ENCODE measurements around the gene GIT2. TPM values are rescaled to one million over a fixed set of nuclear protein-coding genes. Genes with fewer than 3 reads are reported as not detected.
A peak's percentile ranks its signal among the peaks of the same experiment; 100 is the strongest.

GIT2 gene
- total RNA-seq, 1 experiment from 2014 or later: 20.5 TPM

DNA sequence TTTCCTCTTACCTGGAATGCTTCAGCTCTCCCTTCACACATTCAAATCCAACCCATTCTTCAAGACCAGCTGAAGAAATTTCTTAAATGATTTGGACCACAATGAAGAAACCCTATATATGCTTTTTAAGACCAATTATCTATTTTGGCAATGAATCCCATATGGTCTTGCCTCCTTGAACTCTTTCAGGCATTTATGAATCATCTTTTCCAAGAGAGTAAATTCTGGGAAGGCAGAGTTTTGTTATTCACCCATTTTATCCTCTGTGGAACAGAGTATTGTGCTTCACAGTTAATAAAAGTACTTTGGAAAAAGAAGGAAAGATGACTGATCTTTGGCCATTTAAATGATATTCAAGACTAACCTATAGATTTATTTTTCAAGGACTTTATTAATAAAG lies 14.0 kb downstream of the GIT2 start:
- DNase-seq (ENCODE audit: low read depth): no peak

DNA sequence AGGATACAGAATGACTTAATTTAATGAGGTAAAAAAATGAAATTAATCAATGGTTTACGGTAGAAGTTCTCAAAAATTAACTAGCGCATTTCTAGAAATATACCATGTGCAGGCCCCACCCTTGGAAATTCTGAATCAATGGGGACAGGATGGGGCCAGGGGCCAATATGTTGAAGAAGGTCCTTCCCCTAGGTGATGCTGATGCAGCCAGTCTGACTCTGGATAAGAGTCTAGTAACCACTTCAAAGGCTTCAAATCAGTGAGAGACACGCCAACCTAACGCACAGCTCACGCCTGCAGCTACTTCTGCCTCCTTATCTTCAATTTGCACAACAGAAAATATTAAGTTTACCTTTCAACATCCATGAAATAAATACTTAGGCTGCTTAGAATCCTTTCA lies 14.9 kb downstream of the GIT2 start:
- DNase-seq (ENCODE audit: low read depth): no peak

DNA sequence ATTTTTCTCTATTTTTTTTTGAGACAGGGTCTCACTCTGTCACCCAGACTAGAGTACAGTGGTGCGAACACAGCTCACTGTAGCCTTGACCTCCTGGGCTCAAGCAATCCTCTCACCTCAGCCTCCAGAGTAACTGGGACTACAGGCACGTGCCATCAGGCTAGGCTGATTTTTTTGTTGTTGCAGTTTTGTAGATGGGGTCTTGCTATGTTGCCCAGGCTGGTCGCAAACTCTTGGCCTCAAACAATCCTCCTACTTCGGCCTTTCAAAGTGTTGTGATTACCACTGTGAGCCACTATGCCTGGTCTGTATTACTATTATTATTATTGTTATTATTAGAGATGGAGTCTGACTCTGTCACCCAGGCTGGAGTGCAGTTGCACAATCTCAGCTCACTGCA lies 23.3 kb downstream of the GIT2 start:
- DNase-seq (ENCODE audit: low read depth): no peak

DNA sequence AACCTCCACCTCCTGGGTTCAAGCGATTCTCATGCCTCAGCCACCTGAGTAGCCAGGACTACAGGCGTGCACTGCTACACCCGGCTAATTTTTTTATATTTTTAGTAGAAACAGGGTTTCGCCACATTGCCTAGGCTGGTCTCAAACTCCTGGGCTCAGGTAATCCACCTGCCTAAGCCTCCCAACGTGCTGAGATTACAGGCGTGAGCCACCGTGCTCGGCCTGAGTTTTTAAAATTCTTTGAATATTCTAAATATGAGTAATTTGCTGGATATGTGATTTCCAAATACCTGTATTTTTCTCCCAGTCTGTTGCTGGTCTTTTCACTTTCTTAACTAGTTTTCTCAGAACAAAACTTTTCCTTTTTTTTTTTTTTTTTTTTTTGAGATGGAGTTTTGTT lies 27.4 kb downstream of the GIT2 start:
- DNase-seq (ENCODE audit: low read depth): no peak

DNA sequence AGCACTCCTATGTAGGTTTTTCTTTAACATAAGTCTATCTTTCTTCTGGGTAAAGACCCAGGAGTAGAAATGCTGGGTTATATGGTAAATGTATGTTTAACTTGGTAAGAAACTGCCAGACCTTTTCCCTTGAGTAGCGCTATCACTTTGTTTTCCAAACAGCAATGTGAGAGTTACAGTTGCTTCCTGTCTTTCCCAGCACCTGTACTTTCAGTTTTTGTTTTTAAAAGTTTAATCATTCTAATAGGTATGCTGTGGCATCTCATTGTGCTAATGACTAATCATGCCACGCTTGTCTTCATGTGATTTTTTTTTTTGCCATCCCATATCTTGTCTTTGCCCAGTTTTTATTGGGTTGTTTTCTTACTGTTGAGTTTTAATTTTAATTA lies 28.1 kb downstream of the GIT2 start:
- DNase-seq (ENCODE audit: low read depth): no peak

DNA sequence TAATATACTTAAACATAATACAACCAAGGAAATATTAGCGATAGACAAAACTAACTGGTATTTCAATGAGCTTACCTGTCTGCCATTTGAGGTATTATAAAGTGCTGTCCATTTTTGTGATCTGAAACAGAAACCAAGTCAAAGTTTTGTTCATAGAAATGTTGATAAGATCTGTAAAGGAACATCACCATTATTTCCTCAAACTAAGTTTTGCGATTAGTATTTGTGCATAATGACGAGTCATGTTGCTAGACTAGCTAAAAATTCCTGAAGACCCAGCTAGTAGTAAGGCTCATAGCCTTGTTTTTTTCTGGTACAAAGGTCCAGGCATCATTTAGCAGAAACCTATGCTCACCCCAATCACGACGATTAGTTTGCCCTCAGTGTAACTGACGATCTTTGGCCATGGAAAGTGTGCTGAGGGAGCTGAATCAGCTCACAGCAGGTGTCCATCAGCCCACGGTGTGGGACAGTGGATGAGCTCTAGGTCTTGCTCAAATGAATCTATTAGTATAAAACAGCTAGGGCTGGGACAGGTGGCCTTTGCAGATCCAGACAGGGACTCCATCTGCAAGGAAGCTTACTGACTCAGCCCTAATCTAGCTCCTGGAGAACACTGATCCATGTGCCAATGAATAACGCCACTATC lies 28.7 kb downstream of the GIT2 start:
- no peak for DNase-seq (ENCODE audit: low read depth)

DNA sequence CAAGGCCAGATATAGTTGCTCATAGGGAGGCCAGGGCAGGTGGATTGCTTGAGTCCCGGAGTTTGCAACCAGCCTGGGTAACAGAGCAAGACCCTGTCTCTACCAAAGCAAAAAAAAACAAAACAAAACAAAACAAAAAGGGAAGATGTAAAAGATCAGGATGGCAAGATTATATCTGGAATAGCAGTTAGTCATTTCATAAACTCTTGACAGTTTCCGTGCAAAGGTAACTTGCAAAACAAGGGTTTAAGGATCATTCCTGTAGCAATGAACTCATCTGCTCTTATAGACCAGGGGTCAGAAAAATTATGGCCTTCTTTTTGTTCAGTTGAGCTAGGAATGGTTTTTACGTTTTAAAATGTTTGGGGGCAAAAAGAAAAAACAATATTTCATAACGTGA lies 29.6 kb downstream of the GIT2 start:
- DNase-seq (ENCODE audit: low read depth): no peak

DNA sequence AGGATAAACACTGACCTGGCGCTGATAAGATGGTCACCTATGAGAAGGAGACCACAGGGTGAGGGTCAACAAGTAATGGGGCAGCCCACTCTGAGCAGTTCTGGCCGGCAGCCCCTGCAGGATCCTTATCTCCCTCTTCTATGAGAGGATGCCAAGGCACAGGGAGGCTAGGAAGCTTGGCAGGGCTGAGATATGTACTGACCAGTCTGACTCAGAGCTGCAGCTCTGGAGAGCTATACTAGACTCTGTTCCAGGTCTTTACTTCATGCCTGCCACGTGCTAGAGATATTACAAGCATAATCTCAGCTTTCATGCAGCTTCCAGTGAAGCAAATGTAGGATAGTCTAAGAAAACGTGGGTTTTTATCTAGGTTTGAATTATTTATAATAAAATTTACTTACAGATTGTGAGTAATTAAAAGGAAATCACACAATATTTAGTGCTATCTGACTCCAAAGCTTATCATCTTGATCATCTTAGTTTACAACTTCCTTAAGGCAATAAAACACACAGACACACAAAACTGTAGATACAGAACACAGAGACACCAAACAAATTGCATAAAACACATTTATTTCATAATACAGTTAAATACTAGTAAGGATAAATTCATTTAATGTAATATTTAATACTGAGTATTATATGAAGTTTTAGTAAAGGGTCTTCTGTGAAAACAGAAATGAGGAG lies 32.3 kb downstream of the GIT2 start:
- no peak for DNase-seq (ENCODE audit: low read depth)

DNA sequence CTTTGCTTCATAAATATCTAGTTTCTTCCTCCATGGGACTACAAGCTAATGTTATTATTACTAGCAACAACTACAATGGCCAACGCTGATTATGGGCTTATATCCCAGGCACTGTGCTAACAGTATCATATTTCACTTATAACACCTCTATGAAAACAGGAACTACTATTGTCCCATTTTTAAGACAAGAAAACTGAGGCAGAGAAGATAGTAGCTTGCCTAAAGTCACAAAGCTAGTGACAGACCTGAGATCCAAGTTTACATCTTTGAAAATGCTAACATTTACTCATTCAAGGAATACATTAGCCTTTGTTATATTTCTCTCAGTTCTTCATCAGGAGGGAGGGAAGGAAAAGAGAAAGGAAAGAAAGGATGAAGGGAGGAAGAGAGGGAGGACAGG lies 32.8 kb downstream of the GIT2 start:
- no peak for DNase-seq (ENCODE audit: low read depth)

DNA sequence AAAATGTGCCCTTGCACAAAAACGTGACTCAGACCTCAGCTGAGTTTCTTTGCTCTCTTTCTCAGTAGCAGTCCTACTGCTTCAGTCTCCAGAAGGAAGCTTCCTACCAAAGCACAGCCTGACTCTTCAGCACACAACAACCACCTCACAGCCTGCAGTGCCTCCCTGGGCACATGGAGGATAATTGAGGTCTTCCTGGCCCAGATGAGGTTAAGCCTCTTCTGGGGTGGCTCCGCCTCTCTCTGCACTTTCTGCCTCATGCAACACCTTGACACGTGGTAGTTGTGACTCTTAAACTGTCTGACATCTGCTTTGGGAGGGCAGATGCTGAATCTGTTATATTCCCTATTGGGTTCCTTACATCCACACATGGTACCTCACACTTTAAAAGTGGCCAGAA lies 33.8 kb downstream of the GIT2 start:
- DNase-seq (ENCODE audit: low read depth): no peak

DNA sequence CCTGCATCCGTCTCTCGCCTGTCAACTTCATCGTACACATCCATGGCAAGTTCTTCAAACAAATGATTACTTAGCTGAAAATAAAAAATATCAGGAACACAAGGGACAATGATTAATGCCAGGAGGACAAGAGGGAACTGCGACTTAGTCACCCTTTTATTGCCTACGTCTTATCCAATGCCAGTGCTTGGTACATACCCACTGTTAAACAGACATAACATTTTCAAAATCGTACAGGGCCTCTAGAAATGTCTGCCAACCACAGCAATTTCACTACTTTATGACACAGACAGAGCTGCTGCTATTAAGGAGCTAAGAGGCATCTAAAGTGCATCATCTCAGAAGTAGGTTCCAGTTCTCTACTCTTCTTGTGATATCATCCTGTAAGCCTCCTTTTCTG lies 34.6 kb downstream of the GIT2 start:
- DNase-seq (ENCODE audit: low read depth): peak; percentile 55

DNA sequence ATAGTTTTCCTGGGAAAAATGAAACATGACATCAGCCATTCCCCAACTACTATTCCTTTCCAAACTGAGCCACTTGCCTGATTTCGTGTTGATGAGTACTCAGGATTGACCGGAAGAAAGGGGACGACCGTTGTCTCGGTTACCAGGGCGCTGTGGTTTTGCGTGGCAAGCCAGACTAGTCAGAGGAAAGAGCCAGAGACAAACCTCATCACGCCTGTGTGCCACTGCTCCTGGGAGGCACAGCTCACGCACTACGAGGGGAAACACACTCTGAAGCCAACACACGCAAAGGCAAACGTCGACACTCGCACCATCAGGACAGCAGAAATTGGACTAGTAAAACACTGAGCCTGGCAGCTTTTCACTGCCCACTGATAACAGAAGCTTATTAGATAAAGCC lies 35.0 kb downstream of the GIT2 start:
- DNase-seq (ENCODE audit: low read depth): peak; percentile 73

DNA sequence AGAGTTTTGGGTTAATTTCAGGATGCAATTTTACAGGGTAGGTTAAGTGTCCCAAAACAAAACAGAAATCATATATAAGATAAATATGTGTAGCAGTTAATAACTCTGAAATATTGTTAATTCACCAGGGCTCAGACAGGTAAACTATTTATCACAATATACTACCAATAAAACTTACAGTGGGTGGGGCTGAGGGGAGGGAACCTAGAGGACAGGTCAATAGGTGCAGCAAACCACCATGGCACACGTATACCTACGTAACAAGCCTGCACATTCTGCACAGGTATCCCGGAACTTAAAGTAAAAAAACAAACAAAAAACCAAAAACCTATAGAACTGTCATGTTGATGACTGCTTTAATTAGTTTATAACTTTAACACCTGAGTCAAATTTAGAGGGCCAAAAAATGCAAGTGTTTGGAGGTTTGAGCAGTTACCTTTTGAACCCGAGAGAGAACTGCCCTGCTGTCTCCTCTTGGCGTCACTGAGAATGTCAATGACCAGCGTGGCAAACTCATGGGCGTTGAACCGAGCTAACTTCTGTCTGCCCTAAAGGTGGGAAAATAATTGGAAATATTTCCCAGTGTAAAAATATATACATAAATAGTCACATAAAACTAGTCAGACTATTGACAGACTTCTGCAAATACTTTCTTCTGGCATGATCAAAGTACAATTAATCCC lies 36.6 kb downstream of the GIT2 start:
- no peak for DNase-seq (ENCODE audit: low read depth)

DNA sequence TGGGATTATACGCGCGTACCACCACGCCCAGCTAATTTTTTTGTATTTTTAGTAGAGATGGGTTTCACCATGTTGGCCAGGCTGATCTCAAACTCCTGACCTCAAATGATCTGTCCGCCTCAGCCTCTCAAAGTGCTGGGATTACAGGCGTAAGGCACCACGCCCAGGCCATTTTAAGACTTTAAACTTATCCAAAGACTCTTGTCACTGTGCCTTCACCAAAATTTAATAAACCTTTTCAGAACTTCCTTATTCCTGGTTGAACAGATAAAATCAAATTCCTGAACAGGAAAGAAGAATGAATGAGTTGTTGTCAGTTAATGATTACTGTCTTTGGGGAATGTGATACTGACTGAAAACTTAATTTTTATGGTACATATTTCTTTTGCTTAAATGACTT lies 37.8 kb downstream of the GIT2 start:
- no peak for DNase-seq (ENCODE audit: low read depth)

DNA sequence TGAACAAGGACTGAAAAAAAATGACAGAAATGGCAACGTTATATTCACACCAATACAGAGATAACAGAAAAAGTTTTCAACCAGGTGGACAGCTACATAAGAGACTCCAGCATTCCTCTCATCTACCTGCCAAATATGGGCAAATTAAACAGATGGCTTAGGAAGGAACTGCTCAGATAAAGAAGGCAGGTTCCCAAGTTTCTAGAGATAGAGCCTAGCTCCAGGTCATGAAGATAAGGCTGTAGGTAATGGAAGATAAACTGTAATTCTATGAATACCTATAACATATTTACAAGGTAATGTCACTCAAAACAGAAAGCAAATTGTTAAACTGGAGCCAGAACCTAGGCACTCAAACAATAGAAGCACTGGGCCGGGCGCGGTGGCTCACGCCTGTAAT lies 42.5 kb downstream of the GIT2 start:
- DNase-seq (ENCODE audit: low read depth): no peak

DNA sequence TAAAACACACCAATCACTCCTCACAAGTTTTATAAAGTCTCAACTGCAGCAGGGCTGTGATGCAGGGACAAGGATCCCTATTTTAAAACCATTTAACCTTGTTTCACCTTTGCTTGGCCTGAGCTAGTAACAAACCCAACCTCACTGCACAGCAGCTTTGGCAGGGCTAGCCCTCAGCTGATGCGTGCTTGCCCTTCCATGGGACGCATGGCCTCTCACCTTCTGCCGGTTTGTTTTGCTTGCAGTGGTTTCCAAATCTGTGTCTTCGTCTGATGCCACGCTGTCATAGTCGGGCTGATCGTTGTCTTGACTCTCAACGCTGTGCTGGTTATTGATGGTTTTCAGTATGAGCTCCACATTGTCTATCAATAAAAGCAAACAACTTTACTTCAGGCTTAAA lies 43.3 kb downstream of the GIT2 start:
- no peak for DNase-seq (ENCODE audit: low read depth)

DNA sequence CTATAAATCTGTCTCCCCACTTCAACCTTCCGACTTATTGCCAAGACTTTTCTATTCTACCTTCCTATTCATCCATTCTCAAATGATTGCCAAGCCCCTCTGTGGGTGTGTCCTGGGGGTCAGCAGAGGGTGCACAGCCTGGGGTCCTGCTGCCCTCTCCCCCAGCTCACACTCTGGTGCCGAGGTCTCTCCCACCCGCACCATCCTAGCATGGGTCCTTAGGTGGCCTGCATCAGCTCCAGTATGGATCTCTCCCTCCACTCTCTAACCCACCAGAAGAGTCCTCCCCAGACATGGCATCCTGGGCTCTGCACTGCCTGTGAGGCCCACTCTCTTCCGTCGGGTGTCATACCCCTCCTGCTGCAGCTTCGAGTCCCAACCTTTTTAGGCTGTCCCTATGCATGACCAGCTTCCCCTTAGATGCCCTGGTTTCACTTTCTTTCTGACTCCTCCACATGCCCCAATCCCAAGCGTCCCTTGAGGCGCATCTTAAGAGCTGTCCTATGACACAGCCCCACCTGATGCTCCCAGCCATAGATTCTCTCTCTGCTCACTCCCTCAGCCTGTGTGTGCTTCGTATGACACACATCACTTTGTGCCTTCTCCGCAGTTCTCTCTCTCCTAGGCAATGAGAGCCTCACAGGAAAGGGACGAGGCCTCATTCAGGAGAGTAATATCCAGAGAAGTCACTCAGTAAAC lies 43.9 kb downstream of the GIT2 start:
- DNase-seq (ENCODE audit: low read depth): peak; percentile 18

DNA sequence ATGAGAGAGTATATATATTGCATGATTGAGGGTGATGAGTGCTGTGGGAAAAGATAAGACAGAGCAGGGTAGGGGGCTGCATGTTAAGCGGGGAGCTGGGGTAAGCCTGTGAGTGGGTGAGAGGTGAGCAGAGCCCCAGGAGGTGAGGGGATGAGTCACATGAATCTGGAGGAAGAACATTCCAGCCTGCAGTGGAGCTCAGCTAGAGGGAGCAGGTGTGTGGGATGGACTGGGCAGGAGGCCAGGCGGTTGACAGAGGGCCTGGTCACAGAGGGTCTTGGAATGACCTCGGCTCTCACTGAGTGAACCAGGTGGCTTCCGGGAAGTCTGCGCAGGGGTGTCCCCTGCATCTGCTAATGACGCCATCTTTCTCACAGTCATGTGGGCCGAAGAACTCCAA lies 44.4 kb downstream of the GIT2 start:
- peak; percentile 96 for DNase-seq (ENCODE audit: low read depth)

DNA sequence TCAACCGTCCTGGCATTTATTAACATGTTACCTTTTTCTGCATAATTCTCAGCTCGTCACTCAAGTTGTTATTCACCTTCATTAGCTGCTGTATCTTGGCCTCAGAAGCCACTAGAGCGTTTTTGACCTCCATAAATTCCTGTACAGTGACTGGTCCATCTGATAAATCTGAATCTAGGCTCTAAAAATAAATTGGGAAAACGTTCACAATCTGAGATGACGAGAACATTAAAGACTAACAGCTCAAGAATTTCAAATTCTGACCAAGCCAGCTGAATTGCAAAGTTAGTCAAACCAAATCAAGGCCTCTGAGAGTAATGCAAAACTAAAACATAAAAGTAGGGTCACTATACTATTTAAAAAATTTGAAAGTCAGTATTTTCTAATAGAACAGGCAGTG lies 45.0 kb downstream of the GIT2 start:
- peak; percentile 74 for DNase-seq (ENCODE audit: low read depth)

DNA sequence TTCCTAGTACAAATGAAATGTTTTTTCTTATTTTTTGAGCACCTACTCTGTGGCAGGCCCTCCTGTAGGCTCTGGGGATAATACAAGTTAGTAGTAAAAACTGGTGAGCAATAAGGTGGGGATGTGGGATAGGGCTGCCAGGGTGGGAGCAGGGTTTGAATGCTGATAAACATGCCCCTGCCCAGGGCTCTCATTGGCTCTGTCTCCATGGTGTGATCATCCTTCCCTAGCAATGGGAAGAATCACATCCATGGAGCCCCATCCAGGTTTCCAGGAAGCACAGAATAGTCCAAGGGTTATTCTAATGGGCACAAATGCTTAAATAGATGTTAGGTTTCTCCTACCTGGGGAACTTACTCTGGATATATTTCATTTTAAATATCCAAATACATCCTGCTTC lies 45.5 kb downstream of the GIT2 start:
- DNase-seq (ENCODE audit: low read depth): peak; percentile 25

DNA sequence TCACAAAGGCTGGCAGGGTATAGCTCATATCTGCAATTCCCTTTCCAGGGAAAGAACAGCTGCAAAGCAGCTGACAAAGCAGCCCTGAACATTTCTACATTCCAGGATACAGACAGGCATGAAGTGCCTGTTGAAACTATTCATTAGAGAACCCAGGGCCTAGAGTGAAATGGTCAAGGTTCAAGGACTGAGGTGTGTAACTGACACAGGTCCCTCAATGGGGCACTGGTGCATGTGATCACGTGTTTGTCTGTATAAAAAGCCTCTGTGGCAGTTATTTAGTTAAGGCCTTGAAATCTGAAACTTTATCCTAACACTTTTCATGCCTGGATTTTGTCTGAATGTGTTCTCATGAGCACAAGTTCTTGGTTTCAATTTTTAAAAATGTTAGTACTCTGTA lies 47.1 kb downstream of the GIT2 start:
- no peak for DNase-seq (ENCODE audit: low read depth)

DNA sequence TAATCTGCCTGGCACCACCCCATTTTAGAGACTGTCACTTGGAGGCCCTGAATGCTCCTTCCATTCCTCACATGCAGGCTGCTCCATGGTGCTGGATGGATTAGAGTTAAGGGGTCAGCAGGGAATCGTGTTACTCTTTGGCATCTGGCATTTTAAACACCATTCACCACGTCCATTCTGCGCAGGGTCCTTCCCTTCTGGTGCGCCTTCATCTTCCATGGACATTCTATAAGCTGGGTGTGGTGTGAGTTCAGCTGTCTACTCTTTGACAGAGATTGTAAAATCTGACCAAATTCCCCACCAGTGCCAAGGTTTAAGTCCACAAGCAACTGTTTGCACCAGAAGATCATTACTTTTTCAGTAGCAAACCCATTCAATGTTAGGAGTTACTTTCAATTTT lies 47.8 kb downstream of the GIT2 start:
- DNase-seq (ENCODE audit: low read depth): no peak

DNA sequence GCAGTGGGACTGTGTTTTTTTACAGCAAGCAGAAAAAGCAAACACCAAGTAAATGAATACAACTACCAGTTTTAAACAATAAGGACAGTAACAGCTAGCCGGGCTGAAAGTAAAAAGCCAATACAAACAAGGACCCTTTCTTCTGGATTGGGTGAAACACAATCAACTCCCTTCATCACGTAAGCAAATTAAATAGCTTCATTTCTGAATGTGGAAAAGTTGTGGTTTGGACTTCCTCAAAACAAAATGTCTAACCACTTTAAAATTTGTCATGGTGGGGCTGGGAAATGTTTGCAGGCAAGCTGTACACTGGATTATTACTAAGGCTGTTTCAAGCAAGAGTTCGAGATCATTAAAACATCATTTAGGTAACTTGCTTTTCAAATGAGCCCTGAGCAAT lies 48.6 kb downstream of the GIT2 start:
- peak; percentile 44 for DNase-seq (ENCODE audit: low read depth)
